Central memory CD8-positive, alpha-beta T cell (primary cell): ENCODE measurements around the gene MAML3.
A peak's percentile ranks its signal among the peaks of the same experiment; 100 is the strongest.

Source experiments
- ATAC-seq: fragments of 150-1000 bp; cut with Tn5 transposase; replicated peaks from 2 replicates; pipeline ENCODE4 v1.10.0; 2022; ENCODE audit warnings: mild to moderate bottlenecking, moderate FRiP score, moderate number of reproducible peaks; ENCODE audit not compliant: poor library complexity, severe bottlenecking; ENCODE audit errors: extremely low read depth
- DNase-seq, 2 donors: peaks; one replicate each; pipeline ENCODE4 v3.0.0; 2021; ENCODE audit warnings: low spot score in 2 of 2
- H3K27ac Mint-ChIP-seq: one replicate; pipeline ENCODE4 v1.8.0; 2022; ENCODE audit warnings: low read depth, mild to moderate bottlenecking, moderate library complexity, mixed read lengths
- H3K27me3 Mint-ChIP-seq: one replicate; pipeline ENCODE4 v1.8.0; 2022; ENCODE audit warnings: mixed read lengths
- H3K36me3 Mint-ChIP-seq: one replicate; pipeline ENCODE4 v1.8.0; 2022; ENCODE audit warnings: mild to moderate bottlenecking, moderate library complexity, mixed read lengths; ENCODE audit not compliant: insufficient read depth
- H3K4me1 Mint-ChIP-seq: one replicate; pipeline ENCODE4 v1.8.0; 2022; ENCODE audit warnings: mixed read lengths
- H3K4me3 Mint-ChIP-seq: one replicate; pipeline ENCODE4 v1.8.0; 2022; ENCODE audit warnings: mild to moderate bottlenecking, moderate library complexity, mixed read lengths
- H3K9me3 Mint-ChIP-seq: one replicate; pipeline ENCODE4 v1.8.0; 2022; ENCODE audit warnings: mixed read lengths

MAML3 gene

GRCh38 chr4:140153718-140154571, at the start of gene MAML3:
Gene MAML3 (minus strand): TSS chr4:140154184. CDS start chr4:140153327, 857 bp downstream.
- peak within 1 kb of the TSS; percentile 90 for H3K4me3 Mint-ChIP-seq
- peak within 1 kb of the TSS; percentile 32 for H3K27ac Mint-ChIP-seq
- peaks cover 34% of the 10 kb centered on the region for H3K4me1 Mint-ChIP-seq
- peaks cover 20% of the 10 kb centered on the region for H3K36me3 Mint-ChIP-seq
- peak; percentile 18 for ATAC-seq
- peak; percentile 60 for DNase-seq
- peaks cover 10% of the 10 kb centered on the region for H3K27me3 Mint-ChIP-seq
- H3K9me3 Mint-ChIP-seq, result no peaks in the 10 kb centered on the region

GRCh38 chr4:140198942-140199341, 45.0 kb upstream of the MAML3 start:
- ATAC-seq (no peak), DNase-seq (no peak)
- Mint-ChIP-seq H3K4me1 (no peaks in the 10 kb centered on the region), H3K9me3 (peaks cover 4% of the 10 kb centered on the region), H3K36me3 (no peaks in the 10 kb centered on the region), H3K4me3 (no peak overlapping the region), H3K27ac (no peak overlapping the region), H3K27me3 (peaks cover 62% of the 10 kb centered on the region)

GRCh38 chr4:140195806-140196205, 41.8 kb upstream of the MAML3 start:
- Mint-ChIP-seq H3K36me3 (no peaks in the 10 kb centered on the region), H3K27ac (no peak overlapping the region), H3K9me3 (peaks cover 4% of the 10 kb centered on the region), H3K4me3 (no peak overlapping the region), H3K4me1 (no peaks in the 10 kb centered on the region), H3K27me3 (peaks cover 62% of the 10 kb centered on the region)
- no peak for DNase-seq
- no peak for ATAC-seq

GRCh38 chr4:140189805-140190204, 35.8 kb upstream of the MAML3 start:
- Mint-ChIP-seq H3K36me3 (no peaks in the 10 kb centered on the region), H3K9me3 (no peaks in the 10 kb centered on the region), H3K4me3 (no peak overlapping the region), H3K27me3 (peaks cover 13% of the 10 kb centered on the region), H3K4me1 (no peaks in the 10 kb centered on the region), H3K27ac (no peak overlapping the region)
- ATAC-seq (no peak), DNase-seq (no peak)

- Mint-ChIP-seq H3K9me3 (no peaks in the 10 kb centered on the region), H3K4me1 (no peaks in the 10 kb centered on the region), H3K4me3 (no peak overlapping the region), H3K27me3 (peaks cover 14% of the 10 kb centered on the region), H3K36me3 (no peaks in the 10 kb centered on the region), H3K27ac (no peak overlapping the region)
- no peak for ATAC-seq
- DNase-seq, result no peak
Observed at GRCh38 chr4:140188975-140189374, 35.0 kb upstream of the MAML3 start.

- Mint-ChIP-seq H3K36me3 (no peaks in the 10 kb centered on the region), H3K27me3 (peaks cover 17% of the 10 kb centered on the region), H3K4me1 (no peaks in the 10 kb centered on the region), H3K9me3 (no peaks in the 10 kb centered on the region), H3K27ac (no peak overlapping the region), H3K4me3 (no peak overlapping the region)
- DNase-seq, result no peak
- no peak for ATAC-seq
Observed at GRCh38 chr4:140187316-140187695, 33.3 kb upstream of the MAML3 start.

- Mint-ChIP-seq H3K4me1 (no peaks in the 10 kb centered on the region), H3K27ac (no peak overlapping the region), H3K4me3 (no peak overlapping the region), H3K9me3 (no peaks in the 10 kb centered on the region), H3K27me3 (peaks cover 17% of the 10 kb centered on the region), H3K36me3 (no peaks in the 10 kb centered on the region)
- ATAC-seq, result no peak
- no peak for DNase-seq
Observed at GRCh38 chr4:140186651-140187315, 32.8 kb upstream of the MAML3 start.

GRCh38 chr4:140186082-140186438, 32.1 kb upstream of the MAML3 start:
- no peak overlapping the region for H3K27ac Mint-ChIP-seq
- H3K9me3 Mint-ChIP-seq, result no peaks in the 10 kb centered on the region
- ATAC-seq (no peak), DNase-seq (no peak)
- H3K36me3 Mint-ChIP-seq, result no peaks in the 10 kb centered on the region
- H3K4me1 Mint-ChIP-seq, result no peaks in the 10 kb centered on the region
- no peak overlapping the region for H3K4me3 Mint-ChIP-seq
- H3K27me3 Mint-ChIP-seq, result peaks cover 17% of the 10 kb centered on the region

GRCh38 chr4:140185412-140186081, 31.6 kb upstream of the MAML3 start:
- Mint-ChIP-seq H3K9me3 (no peaks in the 10 kb centered on the region), H3K27ac (no peak overlapping the region), H3K36me3 (no peaks in the 10 kb centered on the region), H3K4me3 (no peak overlapping the region), H3K4me1 (no peaks in the 10 kb centered on the region), H3K27me3 (peaks cover 22% of the 10 kb centered on the region)
- DNase-seq (no peak), ATAC-seq (no peak)

- Mint-ChIP-seq H3K27ac (no peak overlapping the region), H3K9me3 (no peaks in the 10 kb centered on the region), H3K36me3 (no peaks in the 10 kb centered on the region), H3K4me3 (no peak overlapping the region), H3K27me3 (peaks cover 36% of the 10 kb centered on the region), H3K4me1 (no peaks in the 10 kb centered on the region)
- no peak for ATAC-seq
- DNase-seq, result no peak
Observed at GRCh38 chr4:140183270-140183669, 29.3 kb upstream of the MAML3 start.

- peaks cover 61% of the 10 kb centered on the region for H3K27me3 Mint-ChIP-seq
- DNase-seq (no peak), ATAC-seq (no peak)
- H3K9me3 Mint-ChIP-seq, result no peaks in the 10 kb centered on the region
- no peaks in the 10 kb centered on the region for H3K4me1 Mint-ChIP-seq
- no peaks in the 10 kb centered on the region for H3K36me3 Mint-ChIP-seq
- no peak overlapping the region for H3K4me3 Mint-ChIP-seq
- H3K27ac Mint-ChIP-seq, result no peak overlapping the region
Observed at GRCh38 chr4:140180577-140180976, 26.6 kb upstream of the MAML3 start.

- ATAC-seq (no peak), DNase-seq (no peak)
- H3K27me3 Mint-ChIP-seq, result peaks cover 64% of the 10 kb centered on the region
- no peaks in the 10 kb centered on the region for H3K9me3 Mint-ChIP-seq
- no peak overlapping the region for H3K27ac Mint-ChIP-seq
- H3K4me1 Mint-ChIP-seq, result no peaks in the 10 kb centered on the region
- no peaks in the 10 kb centered on the region for H3K36me3 Mint-ChIP-seq
- H3K4me3 Mint-ChIP-seq, result no peak overlapping the region
Observed at GRCh38 chr4:140176735-140177134, 22.8 kb upstream of the MAML3 start.

GRCh38 chr4:140174543-140174942, 20.6 kb upstream of the MAML3 start:
- no peak for ATAC-seq
- Mint-ChIP-seq H3K4me3 (no peak overlapping the region), H3K36me3 (no peaks in the 10 kb centered on the region), H3K27me3 (peaks cover 50% of the 10 kb centered on the region), H3K4me1 (no peaks in the 10 kb centered on the region), H3K9me3 (no peaks in the 10 kb centered on the region), H3K27ac (no peak overlapping the region)
- DNase-seq, result no peak
